NOMO-1 (cell line): Measurements from ENCODE around the gene CEP41.

Experiments
- DNase-seq, 2 experiments: peaks; one replicate each; lab custom pipeline; 2025; ENCODE audit not compliant: unreplicated experiment in 2 of 2; lab: John Stamatoyannopoulos, UW

The CEP41 gene

DNA sequence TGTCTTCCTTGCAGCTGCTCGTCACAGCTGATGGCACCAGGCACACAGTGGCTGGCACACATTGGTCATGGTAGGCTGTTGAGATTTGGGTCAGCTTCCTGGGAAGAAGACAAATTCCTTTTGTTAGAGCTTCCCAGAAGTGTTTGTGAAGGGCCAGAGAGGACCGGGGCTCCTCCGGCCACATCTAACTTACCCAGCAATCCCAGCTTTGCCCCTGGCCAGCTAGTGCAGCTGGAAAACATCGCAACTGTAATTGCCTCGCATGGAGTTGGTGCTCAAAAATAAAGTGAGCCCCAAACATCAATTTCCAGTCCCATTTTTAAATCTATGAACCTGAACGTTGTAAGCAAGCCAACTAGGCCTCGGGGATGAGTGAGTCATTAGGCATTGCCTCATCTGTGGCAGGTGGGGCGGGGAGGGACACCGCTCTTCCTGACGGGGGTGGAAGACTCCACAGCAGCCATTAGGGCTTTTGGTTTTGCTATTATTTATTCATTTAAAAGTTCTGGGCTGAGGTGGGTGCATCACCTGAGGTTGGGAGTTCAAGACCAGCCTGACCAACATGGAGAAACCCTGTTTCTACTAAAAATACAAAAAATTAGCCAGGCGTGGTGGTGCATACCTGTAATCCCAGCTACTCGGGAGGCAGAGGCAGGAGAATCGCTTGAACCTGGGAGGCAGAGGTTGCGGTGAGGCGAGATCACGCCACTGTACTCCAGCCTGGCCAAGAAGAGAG, 83.8 kb downstream of the CEP41 start:
- peak; percentile 0 to 18 for DNase-seq

DNA sequence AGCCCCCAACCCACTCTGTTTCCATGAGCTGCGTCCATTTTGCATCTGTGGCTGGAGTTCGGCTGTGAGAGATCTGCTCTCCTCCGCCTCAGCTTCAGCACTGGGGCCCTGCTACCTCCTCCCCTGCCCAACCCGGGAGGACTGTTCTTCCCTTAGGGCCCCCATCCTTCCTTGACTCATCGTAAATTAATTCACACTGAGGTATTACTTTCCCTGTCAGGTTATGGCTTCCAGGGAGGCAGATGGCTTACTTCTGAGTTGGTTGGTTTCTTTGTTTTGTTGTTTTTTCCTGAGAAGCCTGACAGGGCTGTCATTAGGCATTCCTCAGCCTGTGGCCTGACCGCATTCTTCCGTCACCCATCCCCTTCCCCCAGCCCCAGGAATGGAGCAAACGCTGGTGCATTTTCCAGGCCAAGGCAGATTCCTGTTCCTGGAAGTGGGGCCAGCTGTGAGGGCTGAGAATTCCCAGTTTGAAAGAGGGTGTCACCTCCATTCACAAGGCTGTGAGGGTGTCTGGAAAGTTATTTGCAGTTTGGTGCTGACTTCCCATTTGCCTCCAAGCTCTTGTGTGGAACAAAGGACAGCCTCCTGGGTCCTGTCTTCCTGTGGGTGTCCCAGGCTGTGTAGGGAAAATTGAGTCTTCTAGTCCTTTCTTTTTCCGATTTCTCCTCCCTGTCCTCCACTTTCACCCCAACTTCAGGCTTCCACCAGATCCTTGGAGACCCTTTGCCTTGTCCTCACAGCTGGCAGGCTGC, 84.5 kb downstream of the CEP41 start:
- no peak for DNase-seq

DNA sequence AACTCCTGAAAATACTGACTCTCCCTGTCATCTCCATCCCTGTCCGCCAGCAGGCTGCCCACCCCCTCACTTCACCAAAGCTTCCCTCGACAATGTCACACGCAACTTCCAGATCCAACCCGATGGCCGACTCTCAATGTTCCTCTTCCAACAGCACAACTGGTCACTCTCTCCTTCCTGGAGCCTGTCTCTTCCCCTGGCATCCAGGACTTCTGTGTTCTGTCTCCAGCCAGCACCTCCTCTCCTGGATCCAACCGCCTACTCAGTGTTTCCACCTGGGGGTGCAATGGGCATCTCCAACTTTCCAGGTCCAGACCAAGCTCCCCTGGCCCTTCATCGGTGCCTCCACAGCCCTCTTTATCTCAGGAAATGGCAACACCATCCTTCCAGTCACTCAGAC, 87.6 kb downstream of the CEP41 start:
- no peak for DNase-seq

DNA sequence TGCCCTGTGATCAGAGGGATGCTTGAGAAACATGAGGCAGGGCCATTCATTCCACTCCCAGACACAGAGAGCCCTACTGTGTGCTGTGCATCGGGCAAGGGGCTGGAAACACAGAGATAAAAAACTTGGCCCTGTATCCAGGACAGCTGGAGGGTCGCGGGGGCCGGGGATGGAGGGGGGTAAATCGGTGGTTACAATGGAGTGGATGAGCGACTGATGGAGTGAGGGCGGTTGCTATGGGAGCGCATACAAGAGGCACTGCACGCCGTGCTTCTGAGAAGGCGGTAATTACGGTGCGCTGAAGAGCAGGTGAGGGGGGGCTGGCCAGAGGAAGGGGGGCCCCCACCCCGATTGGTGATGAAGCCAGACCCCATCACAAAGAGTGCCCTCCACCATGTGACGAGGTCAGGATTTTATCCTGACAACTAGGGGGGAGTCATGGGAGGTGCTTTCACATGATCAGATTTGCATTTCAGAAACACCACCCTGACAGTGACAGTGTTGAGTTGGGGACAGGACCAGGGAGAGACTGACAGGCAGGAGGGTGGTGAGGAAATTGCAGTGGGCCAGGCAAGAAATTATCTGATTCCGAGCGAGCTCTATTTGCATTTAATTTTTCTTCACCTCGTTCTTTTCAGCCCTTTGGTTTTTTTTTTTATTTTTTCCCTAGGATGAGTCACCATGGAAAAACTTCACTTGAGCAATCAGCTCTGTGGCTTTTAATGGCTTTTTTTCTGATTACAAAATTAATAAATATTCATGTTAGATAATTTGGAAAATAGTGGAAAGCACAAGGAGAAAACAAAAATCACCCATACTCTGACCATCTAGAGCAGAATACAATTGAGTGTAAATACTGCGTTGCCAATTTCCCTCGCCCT, 88.4 kb downstream of the CEP41 start:
- DNase-seq = no peak

DNA sequence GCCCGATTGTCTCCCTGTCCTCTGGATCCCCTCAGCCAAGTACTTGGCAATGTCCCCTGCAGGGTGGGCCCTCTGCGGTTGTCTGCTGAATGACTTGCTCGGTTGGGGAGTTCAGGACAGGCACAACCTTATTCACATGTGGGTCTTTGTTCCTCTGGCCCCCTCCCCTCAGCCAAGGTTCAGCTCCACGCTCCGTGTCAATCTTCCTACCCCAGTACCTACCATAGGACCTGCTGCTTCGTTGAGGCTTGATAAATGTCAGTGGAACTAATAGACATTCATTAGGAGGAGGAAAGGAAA, 89.1 kb downstream of the CEP41 start:
- DNase-seq = no peak

DNA sequence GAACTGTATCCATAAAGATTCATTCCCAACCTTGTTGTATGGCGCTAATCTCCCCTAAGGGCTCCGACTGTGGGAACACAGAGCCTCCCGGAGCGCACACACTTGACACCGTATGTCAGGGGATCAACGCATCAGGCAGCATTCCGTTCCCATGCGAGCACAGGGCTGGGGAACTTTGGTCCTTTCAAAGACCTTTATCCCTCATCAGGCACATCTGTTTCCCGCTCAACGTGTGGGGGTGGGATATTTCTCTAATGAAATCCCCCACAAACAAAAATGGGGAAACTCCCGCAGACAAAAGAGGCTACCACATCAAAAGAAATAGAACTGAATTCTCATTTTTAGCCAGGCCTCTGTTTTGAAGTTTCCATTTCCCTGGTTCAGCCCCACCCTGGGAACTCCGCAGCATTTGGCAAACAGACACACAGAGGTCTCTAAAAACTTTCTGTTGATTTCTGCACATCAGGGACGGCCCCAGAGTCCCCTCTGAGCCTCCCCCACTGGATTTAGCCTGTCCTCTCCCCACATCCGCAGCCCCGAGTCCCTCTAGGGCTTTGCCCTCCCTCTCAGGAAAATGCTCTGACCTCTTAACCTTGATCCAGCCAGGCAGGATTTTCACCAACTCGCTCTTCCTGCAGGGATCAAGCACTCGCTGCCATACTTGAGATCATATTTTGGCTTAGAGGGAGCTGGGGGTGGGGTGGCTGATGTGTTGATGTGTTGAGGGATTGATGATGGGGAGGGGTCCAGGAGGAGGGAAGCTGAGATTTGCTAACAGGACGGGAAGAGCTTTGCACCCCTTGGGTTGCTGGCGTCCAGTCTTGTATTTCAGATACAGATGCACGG, 89.6 kb downstream of the CEP41 start:
- DNase-seq = no peak

DNA sequence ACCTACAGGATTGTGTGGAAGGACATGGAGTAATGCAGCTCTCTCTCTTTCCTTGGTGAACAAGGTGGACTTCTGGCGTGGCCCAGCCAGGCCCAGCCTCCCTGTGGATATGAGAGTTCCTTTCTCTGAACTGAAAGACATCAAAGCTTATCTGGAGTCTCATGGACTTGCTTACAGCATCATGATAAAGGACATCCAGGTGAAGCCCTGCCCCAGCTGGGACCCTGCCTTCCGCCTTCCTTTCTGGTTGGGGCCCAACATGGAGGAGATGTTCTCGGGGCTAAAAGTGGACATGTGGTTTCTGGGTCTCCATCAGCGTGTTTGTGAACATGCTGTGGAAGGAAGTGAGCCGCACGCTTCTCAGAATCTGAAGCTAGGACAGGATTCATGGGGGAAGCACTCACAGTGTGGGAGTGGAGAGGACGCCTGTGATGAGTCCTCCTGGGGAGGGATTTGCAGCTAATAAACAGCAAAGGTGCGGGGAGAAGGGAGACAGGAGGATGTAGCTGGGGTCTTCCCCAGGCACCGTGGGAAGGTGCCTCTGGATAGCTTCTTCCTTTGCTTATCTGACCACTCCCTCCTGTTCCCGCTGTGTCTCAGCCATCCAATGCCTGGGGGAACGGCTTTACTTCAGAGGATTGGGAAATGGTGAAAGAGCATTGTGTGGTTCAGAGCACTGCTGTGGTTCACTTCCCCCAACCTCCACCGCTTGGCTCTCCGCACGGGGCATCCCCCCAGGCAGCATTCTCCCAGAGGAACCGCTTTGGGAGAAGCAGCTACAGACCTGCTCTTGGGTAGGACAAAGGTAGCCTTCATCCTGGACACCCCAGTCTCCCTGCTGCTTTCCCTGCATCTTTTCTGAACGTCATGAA, 90.7 kb downstream of the CEP41 start:
- DNase-seq = no peak

DNA sequence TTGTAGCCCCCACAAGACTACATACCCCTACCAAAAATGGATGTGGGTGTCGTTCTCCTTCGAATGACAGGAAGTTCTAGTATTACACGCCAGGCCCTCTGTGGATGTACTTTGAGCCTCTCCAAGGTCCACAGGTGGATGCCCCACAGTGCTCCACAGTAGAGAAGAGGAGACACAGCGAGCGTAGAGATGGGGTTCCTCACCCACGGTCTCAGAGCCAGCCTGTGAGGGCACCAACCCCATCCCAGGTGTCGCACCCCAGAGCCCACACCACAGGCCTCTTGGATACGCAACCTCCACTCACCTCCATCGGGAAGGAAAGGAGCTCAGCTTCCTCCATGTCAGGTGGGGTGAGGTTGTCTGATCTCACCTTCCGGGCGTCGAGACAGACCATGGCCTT, 93.9 kb downstream of the CEP41 start:
- no peak for DNase-seq

DNA sequence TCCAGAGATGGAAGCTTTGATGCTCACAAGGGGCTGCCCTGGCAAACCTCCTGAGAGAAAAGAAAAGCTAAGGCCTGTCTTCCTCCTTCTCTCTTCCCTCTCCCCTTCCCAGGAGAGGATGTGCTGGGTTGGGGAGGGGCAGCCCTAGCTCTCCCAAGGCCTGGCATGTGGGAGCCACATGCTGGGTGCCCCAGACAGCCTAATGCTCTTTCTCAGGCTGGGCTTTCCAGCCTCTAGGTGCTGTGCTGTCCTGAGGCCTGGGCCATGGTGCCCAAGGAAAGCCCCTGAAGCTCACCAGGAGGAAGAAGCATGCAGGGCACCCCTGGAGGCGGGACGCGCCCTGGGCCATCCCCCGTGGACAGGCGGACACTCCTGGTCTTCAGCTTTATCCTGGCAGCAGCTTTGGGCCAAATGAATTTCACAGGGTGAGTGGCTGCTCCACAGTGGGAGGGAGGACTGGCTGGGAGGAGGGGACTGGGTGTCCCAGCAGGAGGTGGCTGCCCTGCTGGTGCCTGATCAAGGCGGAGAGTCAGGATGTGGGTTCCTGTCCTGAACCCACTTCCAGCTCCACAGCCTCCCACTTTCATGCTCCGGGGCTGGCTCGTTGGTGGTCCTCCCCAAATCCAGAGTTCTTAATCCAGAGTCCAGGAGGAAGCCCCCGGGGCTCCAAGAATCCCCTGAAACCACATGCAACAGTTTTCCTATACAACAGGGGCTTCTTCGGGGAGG, 94.5 kb downstream of the CEP41 start:
- no peak for DNase-seq

DNA sequence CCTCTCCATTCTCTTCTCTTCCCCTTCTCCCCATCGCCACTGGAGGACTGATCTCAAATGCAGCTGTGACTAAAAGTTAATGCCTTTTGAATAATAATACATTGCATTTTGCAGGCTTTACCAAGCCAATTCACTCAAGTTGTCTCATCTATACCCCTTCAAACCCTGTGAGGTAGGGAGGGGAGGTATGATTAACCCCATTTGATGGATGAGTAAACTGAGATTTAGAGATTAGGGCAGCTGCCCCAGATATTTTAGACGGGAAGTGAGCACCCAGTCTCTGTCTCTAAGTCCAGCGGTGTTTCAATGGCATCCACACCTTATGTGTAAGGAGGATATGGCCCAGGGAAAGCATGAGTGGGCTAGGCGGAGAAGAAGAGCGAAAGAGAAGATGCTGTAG, 95.1 kb downstream of the CEP41 start:
- DNase-seq = no peak

DNA sequence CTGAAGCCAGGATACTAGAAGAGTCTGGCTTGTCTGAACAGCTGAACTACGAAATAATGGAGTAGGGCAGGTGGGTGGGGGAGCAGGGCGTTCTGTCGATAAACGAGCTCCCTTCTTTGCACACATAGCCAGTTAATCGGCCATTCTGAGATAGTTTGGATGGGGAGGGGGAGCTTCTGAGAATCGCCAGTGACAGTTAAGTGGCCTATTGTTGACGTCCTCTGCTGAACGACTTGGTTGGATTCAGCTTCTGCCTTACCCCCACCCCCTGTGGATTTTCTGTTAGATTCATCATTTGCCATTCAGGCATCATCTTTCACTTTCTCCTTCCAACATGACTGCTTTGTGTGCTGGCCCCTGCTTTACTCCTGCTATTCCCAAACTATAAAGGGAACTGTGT, 95.7 kb downstream of the CEP41 start:
- no peak for DNase-seq

DNA sequence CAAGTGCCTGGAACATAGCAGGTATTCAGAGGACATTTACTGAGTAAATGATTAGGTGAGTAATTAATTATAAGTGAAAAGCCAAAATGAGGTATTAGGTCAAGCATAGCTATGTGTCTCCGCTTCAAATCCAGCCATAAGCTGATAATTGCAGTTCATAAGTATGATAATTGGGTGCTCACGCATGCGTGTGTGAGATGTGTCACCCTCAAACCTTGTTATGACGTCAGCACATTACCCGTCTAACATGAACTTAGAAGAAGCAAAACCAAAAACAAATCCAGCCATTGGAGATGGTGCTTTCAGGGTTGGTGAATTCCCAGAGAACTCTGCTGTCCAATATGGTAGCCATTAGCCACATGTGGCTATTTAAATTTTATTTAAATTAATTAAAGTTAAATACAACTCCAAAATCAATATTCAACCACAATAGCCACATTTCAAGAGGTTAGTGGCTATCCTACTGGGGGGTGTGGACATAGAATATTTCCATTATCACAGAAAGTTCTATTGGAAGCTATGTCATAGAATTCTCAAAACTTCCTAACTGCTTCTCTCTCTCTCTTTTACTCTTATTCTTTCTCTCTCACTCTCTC, 96.4 kb downstream of the CEP41 start, which contains the start of gene CPA5:
TSS of gene CPA5 (plus strand) at position 546 of the 596 bp plus-strand sequence. CDS start 1,670 bp downstream, outside the sequence.
- DNase-seq = no peak
